Measurements from ENCODE around the gene ERC1. TPM values are rescaled to one million over a fixed set of nuclear protein-coding genes. Genes with fewer than 3 reads are reported as not detected.

Gene ERC1
- total and polyA plus RNA-seq, 9 of the 15 experiments (the other 6 are each of a cell fraction or from before 2014, with no cell fraction given), result 0.74 to 11.8 (median 4.8) TPM

GRCh38 chr12:1479645-1480044, 488.6 kb downstream of the ERC1 start:
- BruUV-seq (replicated peaks), result no TSS peak
- Histone ChIP-seq H3K9me1 (ENCODE audit: control insufficient read depth, insufficient read depth, low read length) (no peaks in the 10 kb centered on the region), H4K20me1 (replicated peaks; ENCODE audit: control insufficient read depth, insufficient read depth, low read length) (no peaks in the 10 kb centered on the region), H3K27me3 (ENCODE audit: control insufficient read depth in 2 of 2, insufficient read depth in 2 of 2, low read length in 2 of 2) (no peaks in the 10 kb centered on the region), H3K4me1 (replicated peaks in 1 of 2; ENCODE audit: control insufficient read depth in 2 of 2, insufficient read depth in 2 of 2, low read length in 2 of 2) (peaks cover 0 to 4% of the 10 kb centered on the region in 2 experiments; a peak in 3 of 5 replicates), H3K9ac (ENCODE audit: insufficient read depth in 1 of 2, low read depth in 2 of 2, low read length in 2 of 2) (peak overlapping the region in 1 of 2 experiments; percentile 77; a peak in 1 of 4 replicates), H3K27ac (ENCODE audit: extremely low read depth, low read depth, low read length) (no peak overlapping the region), H3K36me3 (ENCODE audit: control insufficient read depth, insufficient read depth, low read length) (no peaks in the 10 kb centered on the region), H2AFZ (ENCODE audit: low read depth, low read length) (no peak overlapping the region), H3K79me2 (ENCODE audit: control insufficient read depth, insufficient read depth, low read length) (no peaks in the 10 kb centered on the region), H3K9me3 (replicated peaks; ENCODE audit: control insufficient read depth, insufficient read depth, low read depth, low read length) (no peaks in the 10 kb centered on the region), H3K4me2 (ENCODE audit: insufficient read depth, low read length) (no peak overlapping the region), H3K4me3 (no peak overlapping the region)
- DNase-seq (ENCODE audit: extremely low read depth in 1 of 4, low spot score in 3 of 4) (no peak), FAIRE-seq (no peak), ATAC-seq (no peak)
- intact Hi-C loops (cut with micrococcal nuclease), result no loop called here
- in situ Hi-C loops (cut with MboI), result no loop called here
- 76% methylated on average over 3 of the region's 11 CpGs for WGBS (ENCODE audit: insufficient coverage, low coverage, missing lambda C conversion rate)
- POLR2A ChIA-PET, result interaction anchor here (0.8 kb wide), 1 partner anchor 10 kb away, joined by 3 read pairs; no protein-coding TSS in a partner anchor
- CTCF ChIA-PET (ENCODE audit: low intra/inter-chr PET ratio), result no interaction called here
- TF ChIP-seq HNRNPLL (IDR thresholded peaks at IDR 0.05; ENCODE audit: low read depth, low read length, poor library complexity, severe bottlenecking), result no peak
- TF ChIP-seq CHD7 (IDR thresholded peaks at IDR 0.05; ENCODE audit: low read depth, low read length), result no peak
- no peak for TF ChIP-seq ZBTB49 (CRISPR knock-in tag; IDR thresholded peaks at IDR 0.05; ENCODE audit: borderline replicate concordance)
- no peak for TF ChIP-seq ZSCAN32 (CRISPR knock-in tag; IDR thresholded peaks at IDR 0.05)
- no peak for TF ChIP-seq ELK1 (CRISPR knock-in tag; IDR thresholded peaks at IDR 0.05)

All from K562 (cell line).